Putamen (tissue), 1 donor: ENCODE measurements around the gene CA9.
"Not testable (repeated sequence)": the region's sequence is repeated elsewhere in the genome, so short reads cannot be mapped to it uniquely, and the experiment has no call there.

Source experiments
- DNase-seq: peaks from one replicate; pipeline ENCODE4 v3.0.0-alpha.2; 2016; ENCODE audit warnings: low spot score

Gene CA9

GRCh38 chr9:35673132-35674024 is at the start of gene CA9:
Gene CA9, plus strand, starts transcription at chr9:35673928. Its CDS starts 32 bp downstream, at chr9:35673960.
- no peak for DNase-seq

- DNase-seq, result no peak
These were observed 46.2 kb upstream of the CA9 start for GRCh38 chr9:35627575-35627974.

- no peak for DNase-seq
These were observed 45.2 kb upstream of the CA9 start for GRCh38 chr9:35628389-35628991.

- DNase-seq, result no peak
These were observed 44.1 kb upstream of the CA9 start for GRCh38 chr9:35629597-35629996.

GRCh38 chr9:35635730-35636129 is 38.0 kb upstream of the CA9 start:
- no peak for DNase-seq

- DNase-seq, result no peak
These were observed 37.4 kb upstream of the CA9 start for GRCh38 chr9:35636135-35636876.

GRCh38 chr9:35636877-35637246 is 36.9 kb upstream of the CA9 start:
- not testable (repeated sequence) for DNase-seq

GRCh38 chr9:35637427-35637955 is 36.2 kb upstream of the CA9 start:
- not testable (repeated sequence) for DNase-seq

- not testable (repeated sequence) for DNase-seq
These were observed 35.0 kb upstream of the CA9 start for GRCh38 chr9:35638751-35639150.

- DNase-seq, result not testable (repeated sequence)
These were observed 34.5 kb upstream of the CA9 start for GRCh38 chr9:35639225-35639624.

GRCh38 chr9:35639631-35640030 is 34.1 kb upstream of the CA9 start:
- DNase-seq, result no peak

GRCh38 chr9:35640431-35640830 is 33.3 kb upstream of the CA9 start:
- not testable (repeated sequence) for DNase-seq

GRCh38 chr9:35641478-35641877 is 32.2 kb upstream of the CA9 start:
- DNase-seq, result not testable (repeated sequence)

GRCh38 chr9:35643046-35643445 is 30.7 kb upstream of the CA9 start:
- no peak for DNase-seq

GRCh38 chr9:35645736-35646135 is 28.0 kb upstream of the CA9 start:
- DNase-seq, result not testable (repeated sequence)

GRCh38 chr9:35646153-35646532 is 27.6 kb upstream of the CA9 start:
- no peak for DNase-seq

GRCh38 chr9:35646533-35647265 is 27.0 kb upstream of the CA9 start:
- DNase-seq, result peak; percentile 88

- no peak for DNase-seq
These were observed 24.0 kb upstream of the CA9 start for GRCh38 chr9:35649431-35650340.

- no peak for DNase-seq
These were observed 23.2 kb upstream of the CA9 start, which contains the start of gene SIT1 for GRCh38 chr9:35650341-35651158. Gene SIT1, minus strand, starts transcription at chr9:35650931. Its CDS starts 78 bp downstream, at chr9:35650853.
